Psoas muscle (tissue), 8 donors: ENCODE data around the gene GALNTL6. TPM values are rescaled to one million over a fixed set of nuclear protein-coding genes. Genes with fewer than 3 reads are reported as not detected.

Experiments used
- ATAC-seq, 4 donors: fragments of 200-7000 bp; cut with Tn5 transposase; one replicate each; pipeline ENCODE4 v1.9.1; 2020; ENCODE audit warnings: moderate library complexity in 3 of 4, mild to moderate bottlenecking in 2 of 4
- DNase-seq, 2 donors: peaks; one replicate each; pipeline ENCODE4 v3.0.0-alpha.2; 2020
- H3K27ac ChIP-seq: fragments of 200-600 bp; one replicate; pipeline ENCODE4 v1.8.0; 2022
- H3K27me3 ChIP-seq, 3 donors: fragments of 200-600 bp in 1 of 3; one replicate each; pipeline versions ENCODE4 v1.6.1 to v1.8.0; 2013 to 2022; ENCODE audit warnings: low read length in 2 of 3, mild to moderate bottlenecking in 2 of 3, moderate library complexity in 1 of 3; ENCODE audit not compliant: insufficient read depth in 3 of 3
- H3K36me3 ChIP-seq, 2 donors: fragments of 200-600 bp in 1 of 2; one replicate each; pipeline versions ENCODE4 v1.6.1 to v1.8.0; 2013 to 2022; ENCODE audit warnings: low read depth in 1 of 2, mild to moderate bottlenecking in 1 of 2, moderate library complexity in 1 of 2; ENCODE audit not compliant: insufficient read depth in 1 of 2
- H3K4me1 ChIP-seq: fragments of 200-600 bp; one replicate; pipeline ENCODE4 v1.8.0; 2022
- H3K4me3 ChIP-seq: fragments of 200-600 bp; one replicate; pipeline ENCODE4 v1.8.0; 2022; ENCODE audit warnings: mild to moderate bottlenecking
- H3K9me3 ChIP-seq: fragments of 200-600 bp; one replicate; pipeline ENCODE4 v1.8.0; 2022
- CTCF ChIP-seq: fragments of 200-600 bp; IDR thresholded peaks from one replicate; pipeline ENCODE4 v1.8.0; 2022; ENCODE audit warnings: antibody characterized with exemption
- WGBS, 3 donors: extraction: QIAGEN DNeasy Blood & Tissue Kit; methylation state at CpG; one replicate each; pipeline versions ENCODE4 v1.1.6 to v1.1.7; 2013; 5-methylcytosine and 5-hydroxymethylcytosine counted together
- intact Hi-C, 2 donors: fragments of 100-400 bp; cut with DNase I; formaldehyde crosslinking; loops; one replicate each; pipeline versions ENCODE4 v1.11.0 to v1.14.2; 2022
- polyA plus RNA-seq, 3 donors: library from polyadenylated mRNA; stranded (reverse); fragments of 200-250 nt; gene quantifications; one replicate each; pipeline ENCODE4 v1.2.3, GENCODE V29; 2013
- total RNA-seq, 4 donors: library from RNA; stranded (reverse); fragmentation: NEBNext Ultra II Directional in 2 of 4; extraction: Animal tissue kit (Norgen Biotek cat#: 25700) in 2 of 4; gene quantifications; one replicate each; pipeline versions ENCODE4 v1.2.1 to v1.2.4, GENCODE V29; 2021 to 2023
- donor health status: healthy with polysubstance abuse.
- donor health status: DM: no; HTN: no; CAD: no; lungs with moderate emphysema.
- donor health status: Bipolar disorder and iron deficiency.
- donor health status: healthy.
- donor health status: DM: yes; HTN: yes; CAD: no.
- donor health status: DM: no; HTN: no; CAD: no.
- donor health status: DM: no; HTN: no; CAD: no.
- donor health status: DM: yes; HTN: yes; CAD: no.

The GALNTL6 gene
- total and polyA plus RNA-seq, 7 donors: 0.01 to 0.91 (median 0.21) TPM; not detected in 3

GRCh38 chr4:172844556-172844955 is 1031.4 kb downstream of the GALNTL6 start:
- Histone ChIP-seq H3K27me3 (peaks cover 0 to 4% (median 0%) of the 10 kb centered on the region in 3 donors), H3K4me3 (no peak overlapping the region), H3K36me3 (no peaks in the 10 kb centered on the region), H3K4me1 (no peaks in the 10 kb centered on the region), H3K27ac (no peak overlapping the region), H3K9me3 (no peaks in the 10 kb centered on the region)
- no peak for DNase-seq
- WGBS, 3 donors: 82 to 87% (median 82%) methylated on average over 4 of the region's 4 CpGs
- no peak for ATAC-seq
- intact Hi-C loops: no loop called here
- no peak for TF ChIP-seq CTCF

GRCh38 chr4:172845281-172845680 is 1032.1 kb downstream of the GALNTL6 start:
- Histone ChIP-seq H3K27ac (no peak overlapping the region), H3K4me3 (no peak overlapping the region), H3K9me3 (no peaks in the 10 kb centered on the region), H3K27me3 (peaks cover 0 to 4% (median 0%) of the 10 kb centered on the region in 3 donors), H3K4me1 (no peaks in the 10 kb centered on the region), H3K36me3 (no peaks in the 10 kb centered on the region)
- intact Hi-C loops: no loop called here
- no peak for TF ChIP-seq CTCF
- WGBS, 3 donors: 83 to 87% (median 85%) methylated on average over 3 of the region's 3 CpGs
- no peak for DNase-seq
- ATAC-seq: no peak

- Histone ChIP-seq H3K9me3 (no peaks in the 10 kb centered on the region), H3K27me3 (no peaks in the 10 kb centered on the region), H3K36me3 (no peaks in the 10 kb centered on the region), H3K4me3 (no peak overlapping the region), H3K4me1 (no peaks in the 10 kb centered on the region), H3K27ac (no peak overlapping the region)
- 6 to 10% (median 7%) methylated on average over 1 of the region's 1 CpG for WGBS, 3 donors
- no peak for TF ChIP-seq CTCF
- DNase-seq (no peak), ATAC-seq (no peak)
- intact Hi-C loops: no loop called here
These were observed 1037.6 kb downstream of the GALNTL6 start for GRCh38 chr4:172850838-172851237.

GRCh38 chr4:172851534-172851933 is 1038.3 kb downstream of the GALNTL6 start:
- no peaks in the 10 kb centered on the region for H3K36me3 ChIP-seq
- 0 to 22% (median 3%) methylated on average over 1 of the region's 1 CpG for WGBS, 3 donors
- DNase-seq (no peak), ATAC-seq (no peak)
- H3K4me1 ChIP-seq: no peaks in the 10 kb centered on the region
- H3K27ac ChIP-seq: no peak overlapping the region
- no peaks in the 10 kb centered on the region for H3K27me3 ChIP-seq
- TF ChIP-seq CTCF: no peak
- no peaks in the 10 kb centered on the region for H3K9me3 ChIP-seq
- intact Hi-C loops: no loop called here
- no peak overlapping the region for H3K4me3 ChIP-seq

- ATAC-seq (no peak), DNase-seq (no peak)
- no peaks in the 10 kb centered on the region for H3K36me3 ChIP-seq
- no peaks in the 10 kb centered on the region for H3K27me3 ChIP-seq
- no peak for TF ChIP-seq CTCF
- H3K27ac ChIP-seq: no peak overlapping the region
- intact Hi-C loops: no loop called here
- no peak overlapping the region for H3K4me3 ChIP-seq
- H3K4me1 ChIP-seq: no peaks in the 10 kb centered on the region
- 60 to 73% (median 60%) methylated on average over 5 of the region's 5 CpGs for WGBS, 3 donors
- no peaks in the 10 kb centered on the region for H3K9me3 ChIP-seq
These were observed 1043.8 kb downstream of the GALNTL6 start for GRCh38 chr4:172857026-172857425.
